Smooth muscle cell (in vitro differentiated cells): ENCODE results near the gene ETV6. TPM values are rescaled to one million over a fixed set of nuclear protein-coding genes. Genes with fewer than 3 reads are reported as not detected.
A peak's percentile ranks its signal among the peaks of the same experiment; 100 is the strongest.

ENCODE experiments used
- DNase-seq: peaks from one replicate; lab custom pipeline; 2025; ENCODE audit not compliant: unreplicated experiment; lab: John Stamatoyannopoulos, UW
- H2AFZ ChIP-seq: fragments of 200-600 bp; sonication (generic); 2 replicates; pipeline ENCODE4 v1.6.0; 2016; ENCODE audit warnings: antibody characterized with exemption, low read depth, mild to moderate bottlenecking
- H3F3A ChIP-seq: fragments of 200-600 bp; sonication (generic); 2 replicates; pipeline ENCODE4 v1.6.0; 2017; ENCODE audit warnings: antibody characterized with exemption, low read depth
- H3K27ac ChIP-seq: fragments of 200-600 bp; sonication (generic); 2 replicates; pipeline ENCODE4 v1.5.1; 2016; ENCODE audit warnings: low read depth, mild to moderate bottlenecking
- H3K27me3 ChIP-seq: fragments of 200-600 bp; sonication (generic); 2 replicates; pipeline ENCODE4 v1.6.1; 2016; ENCODE audit warnings: low read depth, mild to moderate bottlenecking
- H3K36me3 ChIP-seq: fragments of 200-600 bp; sonication (generic); 2 replicates; pipeline ENCODE4 v1.5.1; 2016; ENCODE audit warnings: low read depth
- H3K4me1 ChIP-seq: fragments of 200-600 bp; sonication (generic); 2 replicates; pipeline ENCODE4 v1.5.1; 2016; ENCODE audit warnings: low read depth
- H3K4me2 ChIP-seq: fragments of 200-600 bp; sonication (generic); 2 replicates; pipeline ENCODE4 v1.6.0; 2016; ENCODE audit warnings: mild to moderate bottlenecking
- H3K4me3 ChIP-seq: fragments of 200-600 bp; sonication (generic); 2 replicates; pipeline ENCODE4 v1.5.1; 2016; ENCODE audit warnings: mild to moderate bottlenecking
- H3K79me2 ChIP-seq: fragments of 200-600 bp; sonication (generic); 2 replicates; pipeline ENCODE4 v1.6.0; 2016; ENCODE audit warnings: low read depth, mild to moderate bottlenecking
- H3K9ac ChIP-seq: fragments of 200-600 bp; sonication (generic); 2 replicates; pipeline ENCODE4 v1.6.0; 2016; ENCODE audit warnings: low read depth
- H3K9me3 ChIP-seq: fragments of 200-600 bp; sonication (generic); replicated peaks from 2 replicates; pipeline ENCODE4 v1.5.1; 2016; ENCODE audit warnings: low read depth
- H4K20me1 ChIP-seq: fragments of 200-600 bp; sonication (generic); 2 replicates; pipeline ENCODE4 v1.6.0; 2016; ENCODE audit warnings: low read depth
- WGBS: methylation state at CpG from one replicate; pipeline ENCODE4 v1.1.7; 2016; ENCODE audit warnings: low lambda C conversion rate; 5-methylcytosine and 5-hydroxymethylcytosine counted together
- polyA plus RNA-seq: library from polyadenylated mRNA; unstranded; fragments of >200 nt; fragmentation: Nextera tagmentation; extraction: Ambion mirVana; gene quantifications from 2 replicates; pipeline ENCODE4 v1.2.1, GENCODE V29; 2016
- total RNA-seq: library from RNA; depleted of rRNA; stranded (reverse); fragments of >200 nt; gene quantifications from 2 replicates; pipeline ENCODE4 v1.2.3, GENCODE V29; 2014
- TF ChIP-seq, protein P1 (sequence below): fragments of 200-600 bp; sonication (generic); IDR thresholded peaks from 2 replicates; pipeline ENCODE4 v1.5.1; 2017; ENCODE audit warnings: borderline replicate concordance, mild to moderate bottlenecking, antibody characterized with exemption; ENCODE audit not compliant: insufficient read depth, poor library complexity, severe bottlenecking

The ETV6 gene
- total and polyA plus RNA-seq, 2 experiments from 2014 or later: 11.5 to 23.8 TPM

DNA sequence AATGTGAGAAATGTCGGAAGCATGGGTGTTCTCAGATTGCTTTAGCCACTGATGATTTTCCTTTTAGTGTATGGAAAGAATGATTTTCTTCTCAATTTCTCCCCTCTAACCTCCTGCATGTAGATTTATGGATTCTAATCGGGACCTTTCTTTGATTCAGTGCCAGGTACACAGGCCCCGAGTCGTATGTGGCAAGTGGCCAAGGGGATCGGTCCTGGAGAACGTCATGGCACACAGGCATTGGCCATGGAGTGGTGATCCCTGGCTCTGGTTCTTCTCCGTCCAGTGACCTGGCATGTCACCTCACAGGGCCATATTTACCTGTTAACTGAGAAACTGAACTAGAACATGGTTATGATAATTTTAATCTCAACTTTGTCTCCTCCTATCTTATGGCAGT is 58.1 kb downstream of the ETV6 start:
- H3K79me2 ChIP-seq: peaks cover 99% of the 10 kb centered on the region

DNA sequence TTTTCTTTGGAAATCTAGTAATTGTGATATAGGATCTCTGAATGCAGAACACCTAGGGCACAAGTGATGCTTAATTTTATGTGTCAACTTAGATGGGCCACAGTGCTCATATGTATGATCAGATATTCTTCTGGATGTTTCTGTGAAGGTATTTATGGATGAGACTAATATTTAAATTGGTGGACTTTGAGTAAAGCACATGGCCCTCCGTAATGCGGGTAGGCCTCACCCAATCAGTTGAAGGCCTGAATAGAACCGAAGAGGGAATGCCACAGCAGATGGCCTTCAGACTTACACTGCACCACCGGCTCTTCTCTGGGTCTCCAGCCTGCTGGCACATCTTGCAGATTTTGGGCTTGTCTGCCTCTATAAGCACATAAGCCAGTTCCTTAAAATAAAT is 60.0 kb downstream of the ETV6 start:
- Histone ChIP-seq H3K9me3 (no peaks in the 10 kb centered on the region), H3K4me1 (peaks cover 37% of the 10 kb centered on the region), H3K9ac (no peak overlapping the region), H3K27me3 (no peaks in the 10 kb centered on the region), H2AFZ (no peak overlapping the region), H3K36me3 (no peaks in the 10 kb centered on the region), H3K27ac (peak overlapping the region; percentile 89), H3F3A (peaks cover 29% of the 10 kb centered on the region), H3K4me2 (no peak overlapping the region), H3K4me3 (no peak overlapping the region), H4K20me1 (no peaks in the 10 kb centered on the region), H3K79me2 (peaks cover 99% of the 10 kb centered on the region)
- WGBS: 93% methylated on average over 4 of the region's 4 CpGs
- DNase-seq: no peak
- TF ChIP-seq, protein P1, sequence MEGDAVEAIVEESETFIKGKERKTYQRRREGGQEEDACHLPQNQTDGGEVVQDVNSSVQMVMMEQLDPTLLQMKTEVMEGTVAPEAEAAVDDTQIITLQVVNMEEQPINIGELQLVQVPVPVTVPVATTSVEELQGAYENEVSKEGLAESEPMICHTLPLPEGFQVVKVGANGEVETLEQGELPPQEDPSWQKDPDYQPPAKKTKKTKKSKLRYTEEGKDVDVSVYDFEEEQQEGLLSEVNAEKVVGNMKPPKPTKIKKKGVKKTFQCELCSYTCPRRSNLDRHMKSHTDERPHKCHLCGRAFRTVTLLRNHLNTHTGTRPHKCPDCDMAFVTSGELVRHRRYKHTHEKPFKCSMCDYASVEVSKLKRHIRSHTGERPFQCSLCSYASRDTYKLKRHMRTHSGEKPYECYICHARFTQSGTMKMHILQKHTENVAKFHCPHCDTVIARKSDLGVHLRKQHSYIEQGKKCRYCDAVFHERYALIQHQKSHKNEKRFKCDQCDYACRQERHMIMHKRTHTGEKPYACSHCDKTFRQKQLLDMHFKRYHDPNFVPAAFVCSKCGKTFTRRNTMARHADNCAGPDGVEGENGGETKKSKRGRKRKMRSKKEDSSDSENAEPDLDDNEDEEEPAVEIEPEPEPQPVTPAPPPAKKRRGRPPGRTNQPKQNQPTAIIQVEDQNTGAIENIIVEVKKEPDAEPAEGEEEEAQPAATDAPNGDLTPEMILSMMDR: no peak

More for the DNA sequence above, 58.1 kb downstream of the ETV6 start:
- 85% methylated on average over 7 of the region's 7 CpGs for WGBS
- no peak overlapping the region for H3K4me2 ChIP-seq
- no peak overlapping the region for H3K4me3 ChIP-seq
- H3K4me1 ChIP-seq: peaks cover 37% of the 10 kb centered on the region
- no peaks in the 10 kb centered on the region for H3K9me3 ChIP-seq
- peaks cover 34% of the 10 kb centered on the region for H3F3A ChIP-seq
- no peaks in the 10 kb centered on the region for H4K20me1 ChIP-seq
- TF ChIP-seq, protein P1: no peak
- no peak overlapping the region for H2AFZ ChIP-seq
- no peak for DNase-seq
- no peak overlapping the region for H3K9ac ChIP-seq
- H3K36me3 ChIP-seq: no peaks in the 10 kb centered on the region
- no peaks in the 10 kb centered on the region for H3K27me3 ChIP-seq
- peak overlapping the region; percentile 89 for H3K27ac ChIP-seq

DNA sequence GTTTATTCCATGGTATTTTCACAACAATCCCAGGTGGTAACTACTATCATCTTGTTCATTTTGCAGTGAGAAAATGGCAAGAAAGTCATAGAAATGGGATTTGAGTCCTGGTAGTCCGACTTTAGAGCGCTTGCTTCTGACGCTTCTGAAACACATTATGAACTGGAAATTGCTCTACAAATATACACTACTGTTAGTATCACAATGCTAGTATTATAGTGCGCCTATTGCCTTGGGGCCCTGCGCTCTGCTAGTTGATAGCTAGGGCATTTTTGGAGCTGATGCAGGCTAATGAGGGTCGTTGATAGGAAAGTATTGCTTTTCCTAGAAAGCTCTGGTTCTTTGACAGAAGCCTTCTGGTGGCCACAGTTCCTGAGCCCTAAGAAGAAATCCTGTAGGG is 61.0 kb downstream of the ETV6 start:
- TF ChIP-seq, protein P1: no peak
- Histone ChIP-seq H2AFZ (no peak overlapping the region), H3K9me3 (no peaks in the 10 kb centered on the region), H3K27me3 (no peaks in the 10 kb centered on the region), H3F3A (peaks cover 21% of the 10 kb centered on the region), H3K4me1 (peaks cover 33% of the 10 kb centered on the region), H3K9ac (no peak overlapping the region), H3K4me2 (no peak overlapping the region), H3K79me2 (peaks cover 100% of the 10 kb centered on the region), H3K36me3 (no peaks in the 10 kb centered on the region), H4K20me1 (no peaks in the 10 kb centered on the region), H3K27ac (no peak overlapping the region), H3K4me3 (no peak overlapping the region)
- 90% methylated on average over 6 of the region's 6 CpGs for WGBS
- DNase-seq: no peak

DNA sequence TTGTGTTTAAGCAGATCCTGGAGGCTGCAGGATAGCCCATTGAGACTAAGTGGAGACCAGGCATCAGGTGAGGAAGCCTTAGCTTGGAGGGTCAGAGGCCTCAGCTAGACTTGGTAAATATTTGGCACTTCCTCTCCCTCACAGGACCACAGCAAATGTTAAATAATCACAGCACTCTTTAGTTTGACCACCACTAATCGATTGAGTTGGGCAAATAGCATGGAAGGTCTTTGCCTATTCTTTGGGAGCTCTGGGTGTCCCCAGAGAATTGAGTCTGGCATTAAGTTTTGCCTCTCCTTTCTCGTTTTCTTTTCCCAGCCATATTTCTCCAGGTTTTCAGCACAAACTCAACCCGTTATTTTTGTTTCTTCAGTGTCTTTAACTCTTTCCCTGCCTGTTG is 61.4 kb downstream of the ETV6 start:
- Histone ChIP-seq H3K79me2 (peaks cover 100% of the 10 kb centered on the region), H3K36me3 (no peaks in the 10 kb centered on the region), H3K27ac (peak overlapping the region; percentile 55), H3K4me2 (no peak overlapping the region), H3K9me3 (no peaks in the 10 kb centered on the region), H4K20me1 (no peaks in the 10 kb centered on the region), H2AFZ (no peak overlapping the region), H3K4me1 (peaks cover 30% of the 10 kb centered on the region), H3K4me3 (no peak overlapping the region), H3K27me3 (no peaks in the 10 kb centered on the region), H3K9ac (no peak overlapping the region), H3F3A (peaks cover 16% of the 10 kb centered on the region)
- TF ChIP-seq, protein P1: no peak
- 58% methylated on average over 3 of the region's 3 CpGs for WGBS
- no peak for DNase-seq
